CD4-positive, alpha-beta T cell treated with Interferon gamma for 1 hour (primary cell): Measurements from ENCODE around the gene SIDT1.

ENCODE experiments used
- DNase-seq: peaks from one replicate; pipeline ENCODE4 v3.0.0-alpha.2; 2020

Gene SIDT1

GRCh38 chr3:113638910-113639309 is 106.6 kb downstream of the SIDT1 start:
- no peak for DNase-seq

GRCh38 chr3:113643583-113643982 is 111.2 kb downstream of the SIDT1 start:
- no peak for DNase-seq

GRCh38 chr3:113648524-113648923 is 116.2 kb downstream of the SIDT1 start:
- no peak for DNase-seq

GRCh38 chr3:113649174-113649845 is 117.0 kb downstream of the SIDT1 start:
- no peak for DNase-seq

- no peak for DNase-seq
Observed at GRCh38 chr3:113654310-113654709, 122.0 kb downstream of the SIDT1 start.

- no peak for DNase-seq
Observed at GRCh38 chr3:113654851-113655250, 122.5 kb downstream of the SIDT1 start.

GRCh38 chr3:113658107-113658506 is 125.8 kb downstream of the SIDT1 start:
- DNase-seq = no peak

- peak; percentile 12 for DNase-seq
Observed at GRCh38 chr3:113659101-113659541, 126.8 kb downstream of the SIDT1 start.

- no peak for DNase-seq
Observed at GRCh38 chr3:113659996-113660395, 127.6 kb downstream of the SIDT1 start.

GRCh38 chr3:113660458-113660857 is 128.1 kb downstream of the SIDT1 start:
- DNase-seq = no peak

GRCh38 chr3:113660896-113661295 is 128.5 kb downstream of the SIDT1 start:
- DNase-seq = no peak

GRCh38 chr3:113662824-113663223 is 130.5 kb downstream of the SIDT1 start:
- DNase-seq = no peak

- no peak for DNase-seq
Observed at GRCh38 chr3:113663324-113663750, 131.0 kb downstream of the SIDT1 start.

GRCh38 chr3:113663761-113664160 is 131.4 kb downstream of the SIDT1 start:
- DNase-seq = no peak

GRCh38 chr3:113664523-113665094 is 132.3 kb downstream of the SIDT1 start:
- no peak for DNase-seq

- DNase-seq = no peak
Observed at GRCh38 chr3:113668015-113668414, 135.7 kb downstream of the SIDT1 start.

GRCh38 chr3:113673593-113673992 is 141.2 kb downstream of the SIDT1 start:
- DNase-seq = no peak

GRCh38 chr3:113676261-113676660 is 143.9 kb downstream of the SIDT1 start:
- DNase-seq = peak; percentile 16

GRCh38 chr3:113677737-113678136 is 145.4 kb downstream of the SIDT1 start:
- no peak for DNase-seq

- DNase-seq = no peak
Observed at GRCh38 chr3:113678773-113679172, 146.4 kb downstream of the SIDT1 start.
